HepG2 (cell line): ENCODE results near the gene C9orf50. TPM values are rescaled to one million over a fixed set of nuclear protein-coding genes. Genes with fewer than 3 reads are reported as not detected.

ENCODE experiments used
- ATAC-seq: fragments of 200-7000 bp; cut with Tn5 transposase; 3 replicates; pipeline ENCODE4 v1.9.1; 2020; ENCODE audit warnings: mild to moderate bottlenecking, moderate library complexity
- BruUV-seq: library from RNA; stranded (reverse); fragments of 400-500 nt; replicated peaks from 2 replicates; lab custom pipeline; 2021; lab: Mats Ljungman, UMichigan
- CTCF ChIA-PET: fragments of 300-600 bp; formaldehyde crosslinking; extraction: SDS; loops from one replicate; lab custom pipeline; 2021; ENCODE audit warnings: low total read pairs, inconsistent platforms, low intra/inter-chr PET ratio; lab: Yijun Ruan, JAX
- POLR2A ChIA-PET: fragments of 350-600 bp; sonication (Branson Sonifier 250); formaldehyde crosslinking; loops from one replicate; lab custom pipeline; 2020; ENCODE audit warnings: antibody characterized with exemption, inconsistent platforms; lab: Yijun Ruan, JAX
- DNase-seq: peaks from one replicate; pipeline ENCODE4 v3.0.0-alpha.2; 2015; ENCODE audit warnings: low spot score
- FAIRE-seq: peaks from 3 replicates; lab custom pipeline; 2011; peaks lifted over from hg19 to GRCh38; lab: Jason Lieb, UNC
- H2AFZ ChIP-seq: one replicate; pipeline ENCODE4 v1.6.1; 2011; ENCODE audit warnings: low read length, inconsistent platforms
- H3K27ac ChIP-seq: fragments of 300-600 bp; 3 replicates; pipeline ENCODE4 v1.8.0; 2011; ENCODE audit warnings: mixed run types, mild to moderate bottlenecking, mixed read lengths, low read length, inconsistent platforms; ENCODE audit not compliant: insufficient read depth; ENCODE audit errors: extremely low read length
- H3K27me3 ChIP-seq, 2 experiments: fragments of 200-600 bp in 1 of 2; 2 replicates in 1 of 2; 3 replicates in 1 of 2; pipeline versions ENCODE4 v1.6.0 to v1.8.0; 2011; ENCODE audit warnings: low read length in 2 of 2, mild to moderate bottlenecking in 2 of 2, moderate library complexity in 2 of 2, inconsistent platforms in 1 of 2; ENCODE audit not compliant: insufficient read depth in 2 of 2, control insufficient read depth in 1 of 2
- H3K36me3 ChIP-seq, 2 experiments: fragments of 200-600 bp in 1 of 2; replicated peaks in 1 of 2; 2 replicates in 1 of 2; 3 replicates in 1 of 2; pipeline versions ENCODE4 v1.5.1 to v1.8.0; 2011; ENCODE audit warnings: low read length in 2 of 2, inconsistent platforms in 1 of 2; ENCODE audit not compliant: insufficient read depth in 2 of 2, control insufficient read depth in 1 of 2
- H3K4me1 ChIP-seq: 2 replicates; pipeline ENCODE4 v1.5.1; 2012; ENCODE audit warnings: low read length, inconsistent platforms; ENCODE audit not compliant: insufficient read depth
- H3K4me2 ChIP-seq: 2 replicates; pipeline ENCODE4 v1.6.0; 2011; ENCODE audit warnings: low read depth, low read length, inconsistent platforms
- H3K4me3 ChIP-seq, 3 experiments: fragments of 200-600 bp in 1 of 3; sonication (generic), shearing (Covaris generic) in 1 of 3; replicated peaks in 1 of 3; 2 replicates each; pipeline ENCODE4 v1.5.1; 2011 to 2016; ENCODE audit warnings: low read length in 3 of 3, inconsistent platforms in 2 of 3, low read depth in 2 of 3, mild to moderate bottlenecking in 2 of 3, control low read depth in 1 of 3, mixed read lengths in 1 of 3; ENCODE audit not compliant: insufficient read depth in 1 of 3
- H3K79me2 ChIP-seq: one replicate; pipeline ENCODE4 v1.6.1; 2011; ENCODE audit warnings: low read length, inconsistent platforms; ENCODE audit not compliant: insufficient read depth
- H3K9ac ChIP-seq: 2 replicates; pipeline ENCODE4 v1.6.0; 2011; ENCODE audit warnings: mild to moderate bottlenecking, low read depth, low read length, inconsistent platforms; ENCODE audit not compliant: insufficient read depth
- H3K9me3 ChIP-seq: 2 replicates; pipeline ENCODE4 v1.5.1; 2012; ENCODE audit warnings: mild to moderate bottlenecking, low read length
- H4K20me1 ChIP-seq: 2 replicates; pipeline ENCODE4 v1.6.0; 2011; ENCODE audit warnings: inconsistent platforms, mild to moderate bottlenecking, low read length, moderate library complexity; ENCODE audit not compliant: insufficient read depth
- FOXA1 ChIP-seq, 2 experiments: fragments of 450-650 bp in 1 of 2; sonication (generic) in 1 of 2; formaldehyde crosslinking in 1 of 2; IDR thresholded peaks; 2 replicates each; pipeline versions ENCODE4 v1.4.0 to v1.6.1; 2016 to 2020; ENCODE audit warnings: missing genetic modification reagents in 1 of 2
- FOXA3 ChIP-seq: IDR thresholded peaks from 2 replicates; pipeline ENCODE4 v1.6.1; 2016; ENCODE audit warnings: missing genetic modification reagents, missing compliant biosample characterization
- HDAC6 ChIP-seq: fragments of 200-600 bp; sonication (generic); IDR thresholded peaks from 2 replicates; pipeline ENCODE4 v1.7.0; 2017; ENCODE audit warnings: mild to moderate bottlenecking, antibody characterized with exemption, low read length, low read depth
- HMG20B ChIP-seq: conservative IDR thresholded peaks from 2 replicates; pipeline ENCODE4 v1.6.1; 2016; ENCODE audit warnings: missing genetic modification reagents, missing compliant biosample characterization
- HNRNPH1 ChIP-seq: fragments of 200-400 bp; formaldehyde crosslinking; optimal IDR thresholded peaks from 2 replicates; pipeline ENCODE3; 2017; ENCODE audit warnings: mild to moderate bottlenecking, low read depth, low read length
- MEIS1 ChIP-seq: sonication (generic); formaldehyde crosslinking; IDR thresholded peaks from 2 replicates; pipeline ENCODE4 v1.9.0; 2021; ENCODE audit warnings: mild to moderate bottlenecking, missing genetic modification reagents, moderate library complexity, borderline replicate concordance
- SIX1 ChIP-seq: sonication (generic); formaldehyde crosslinking; IDR thresholded peaks from 2 replicates; pipeline ENCODE4 v1.4.0; 2020; ENCODE audit warnings: missing genetic modification reagents, borderline replicate concordance
- SKI ChIP-seq: fragments of 450-650 bp; IDR thresholded peaks from one replicate; pipeline ENCODE4 v1.6.1; 2018; ENCODE audit warnings: mild to moderate bottlenecking; ENCODE audit not compliant: partially characterized antibody
- SMAD3 ChIP-seq: sonication (generic); formaldehyde crosslinking; IDR thresholded peaks from 2 replicates; pipeline ENCODE4 v1.4.0; 2020; ENCODE audit warnings: missing genetic modification reagents
- SMYD3 ChIP-seq: sonication (generic); formaldehyde crosslinking; IDR thresholded peaks from 2 replicates; pipeline ENCODE4 v1.8.1; 2023; ENCODE audit warnings: mild to moderate bottlenecking, missing genetic modification reagents
- YEATS4 ChIP-seq: sonication (generic); formaldehyde crosslinking; IDR thresholded peaks from 2 replicates; pipeline ENCODE4 v1.4.0; 2020; ENCODE audit warnings: missing genetic modification reagents, borderline replicate concordance
- ZBTB7B ChIP-seq: sonication (generic); formaldehyde crosslinking; IDR thresholded peaks from 2 replicates; pipeline ENCODE4 v1.4.0; 2020; ENCODE audit warnings: missing genetic modification reagents
- ZNF329 ChIP-seq: sonication (generic); formaldehyde crosslinking; IDR thresholded peaks from 2 replicates; pipeline ENCODE4 v1.9.0; 2021; ENCODE audit warnings: low read depth, mild to moderate bottlenecking, missing genetic modification reagents
- ZNF331 ChIP-seq: sonication (generic); formaldehyde crosslinking; IDR thresholded peaks from 2 replicates; pipeline ENCODE4 v1.4.0; 2020; ENCODE audit warnings: missing genetic modification reagents
- WGBS: methylation state at CpG from one replicate; pipeline ENCODE4 v1.1.6; 2017; ENCODE audit warnings: low lambda C conversion rate; 5-methylcytosine and 5-hydroxymethylcytosine counted together
- in situ Hi-C: cut with HindIII; loops from 2 replicates; pipeline ENCODE4 v1.10.0; 2017; ENCODE audit warnings: low pct_unique_long_range_greater_than_20kb; ENCODE audit not compliant: extremely low pct_ligation_motif_present
- intact Hi-C: fragments of 100-400 bp; cut with micrococcal nuclease; formaldehyde crosslinking; loops from one replicate; pipeline ENCODE4 v1.10.0; 2022; ENCODE audit not compliant: unreplicated experiment
- polyA plus RNA-seq, 8 experiments: library from polyadenylated mRNA; depleted of rRNA in 3 of 8; stranded (reverse) in 7 of 8; unstranded in 1 of 8; fragments of >200 nt; fragmentation: Illumina TruSeq in 4 of 8; extraction: Trizol in 4 of 8; gene quantifications; 2 replicates each; pipeline versions ENCODE4 v1.2.1 to v1.2.3, GENCODE V29; 2011 to 2016; ENCODE audit warnings: low read depth in 4 of 8, missing spikeins in 1 of 8, mixed read lengths in 1 of 8; ENCODE audit not compliant: insufficient read depth in 1 of 8
- total RNA-seq, 5 experiments: library from RNA; depleted of rRNA; stranded (reverse); fragments of >200 nt; fragmentation: Illumina TruSeq; extraction: Trizol; gene quantifications; 2 replicates each; pipeline ENCODE4 v1.2.3, GENCODE V29; 2016; ENCODE audit warnings: low read depth in 1 of 5
- TF ChIP-seq, protein P1 (sequence below): sonication (generic); formaldehyde crosslinking; conservative IDR thresholded peaks from 2 replicates; pipeline ENCODE4 v1.8.1; 2023; ENCODE audit warnings: missing genetic modification reagents
- TF ChIP-seq, protein P2 (sequence below): sonication (generic); formaldehyde crosslinking; conservative IDR thresholded peaks from 2 replicates; pipeline ENCODE4 v1.8.0; 2022; ENCODE audit warnings: mild to moderate bottlenecking, moderate library complexity, missing genetic modification reagents
- TF ChIP-seq, protein P3 (sequence below): sonication (generic); formaldehyde crosslinking; IDR thresholded peaks from 2 replicates; pipeline ENCODE4 v1.5.0; 2020; ENCODE audit warnings: missing genetic modification reagents
- TF ChIP-seq, protein P4 (sequence below): sonication (generic); formaldehyde crosslinking; IDR thresholded peaks from 2 replicates; pipeline ENCODE4 v1.4.0; 2020; ENCODE audit warnings: low read depth, mild to moderate bottlenecking, missing genetic modification reagents

C9orf50 gene
- total and polyA plus RNA-seq, 2 of the 13 experiments (the other 11 are each of a cell fraction or from before 2014, with no cell fraction given): not detected

DNA sequence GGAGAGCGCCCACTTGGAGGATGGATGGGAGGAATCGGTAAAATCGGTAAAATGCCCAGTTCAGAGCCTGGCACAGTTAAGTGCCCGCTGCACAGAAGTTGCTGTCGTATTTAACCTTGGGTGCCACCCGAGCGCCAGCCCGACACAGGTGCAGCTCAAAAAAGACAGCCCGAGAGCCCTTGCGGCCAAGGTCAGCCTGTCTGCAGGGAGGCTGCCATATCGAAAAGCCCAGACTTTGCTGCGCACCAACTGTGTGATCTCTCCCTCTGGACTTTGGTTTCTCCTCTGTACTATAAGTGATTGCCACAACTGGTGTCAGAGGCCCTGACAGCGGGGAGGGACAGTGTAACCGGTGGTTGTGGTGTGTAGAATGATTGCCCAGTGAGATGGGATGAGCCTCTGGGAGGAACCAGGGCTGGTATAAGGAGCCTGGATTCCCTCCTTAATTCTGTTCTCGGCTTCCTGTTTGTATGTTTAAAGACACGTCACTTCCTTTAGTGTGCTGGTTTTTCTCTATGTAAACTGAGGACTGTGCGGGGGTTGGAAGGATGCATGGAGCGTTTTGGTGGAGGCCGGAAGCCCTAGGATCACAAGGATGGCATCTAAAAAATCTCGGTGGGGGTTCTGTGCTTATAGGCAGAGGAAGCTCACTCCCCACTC is 5.9 kb upstream of the C9orf50 start:
- Histone ChIP-seq H3K4me3 (peak overlapping the region; percentile 69 to 89 (median 85)), H3K27me3 (peaks cover 0 to 3% of the 10 kb centered on the region in 2 experiments; a peak in 2 of 5 replicates), H3K79me2 (peaks cover 57% of the 10 kb centered on the region), H3K36me3 (peaks cover 8 to 33% of the 10 kb centered on the region in 2 experiments), H3K4me2 (peak overlapping the region; percentile 98), H3K27ac (peak overlapping the region; percentile 95), H2AFZ (no peak overlapping the region), H3K9me3 (no peaks in the 10 kb centered on the region), H4K20me1 (peaks cover 50% of the 10 kb centered on the region), H3K9ac (peak overlapping the region; percentile 92), H3K4me1 (peaks cover 66% of the 10 kb centered on the region)
- DNase-seq (peak; percentile 77), FAIRE-seq (peak; percentile 32), ATAC-seq (peak; percentile 80)
- POLR2A ChIA-PET: interaction anchor here (1.0 to 4.0 kb wide), 11 partner anchors 12 to 487 kb away, joined by 3 to 50 read pairs (median 4); partner anchors contain the start of gene IER5L
- no TSS peak for BruUV-seq
- CTCF ChIA-PET: no interaction called here
- in situ Hi-C loops: no loop called here
- intact Hi-C loops: loop anchor here (10.0 kb wide), 1 partner anchor 452 kb away; the partner anchor contains the start of gene IER5L
- 3% methylated on average over 14 of the region's 20 CpGs for WGBS
- TF ChIP-seq YEATS4 (CRISPR knock-in tag): peak; percentile 82
- no peak for TF ChIP-seq FOXA1 (IDR thresholded peaks at IDR 0.05)
- TF ChIP-seq FOXA1 (CRISPR knock-in tag; IDR thresholded peaks at IDR 0.05): no peak
- TF ChIP-seq FOXA3 (CRISPR knock-in tag): 0 out of 2 replicates have a peak, but pooled peaks have one; percentile 8
- TF ChIP-seq, protein P1, sequence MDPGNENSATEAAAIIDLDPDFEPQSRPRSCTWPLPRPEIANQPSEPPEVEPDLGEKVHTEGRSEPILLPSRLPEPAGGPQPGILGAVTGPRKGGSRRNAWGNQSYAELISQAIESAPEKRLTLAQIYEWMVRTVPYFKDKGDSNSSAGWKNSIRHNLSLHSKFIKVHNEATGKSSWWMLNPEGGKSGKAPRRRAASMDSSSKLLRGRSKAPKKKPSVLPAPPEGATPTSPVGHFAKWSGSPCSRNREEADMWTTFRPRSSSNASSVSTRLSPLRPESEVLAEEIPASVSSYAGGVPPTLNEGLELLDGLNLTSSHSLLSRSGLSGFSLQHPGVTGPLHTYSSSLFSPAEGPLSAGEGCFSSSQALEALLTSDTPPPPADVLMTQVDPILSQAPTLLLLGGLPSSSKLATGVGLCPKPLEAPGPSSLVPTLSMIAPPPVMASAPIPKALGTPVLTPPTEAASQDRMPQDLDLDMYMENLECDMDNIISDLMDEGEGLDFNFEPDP (CRISPR knock-in tag): no peak
- TF ChIP-seq, protein P2, sequence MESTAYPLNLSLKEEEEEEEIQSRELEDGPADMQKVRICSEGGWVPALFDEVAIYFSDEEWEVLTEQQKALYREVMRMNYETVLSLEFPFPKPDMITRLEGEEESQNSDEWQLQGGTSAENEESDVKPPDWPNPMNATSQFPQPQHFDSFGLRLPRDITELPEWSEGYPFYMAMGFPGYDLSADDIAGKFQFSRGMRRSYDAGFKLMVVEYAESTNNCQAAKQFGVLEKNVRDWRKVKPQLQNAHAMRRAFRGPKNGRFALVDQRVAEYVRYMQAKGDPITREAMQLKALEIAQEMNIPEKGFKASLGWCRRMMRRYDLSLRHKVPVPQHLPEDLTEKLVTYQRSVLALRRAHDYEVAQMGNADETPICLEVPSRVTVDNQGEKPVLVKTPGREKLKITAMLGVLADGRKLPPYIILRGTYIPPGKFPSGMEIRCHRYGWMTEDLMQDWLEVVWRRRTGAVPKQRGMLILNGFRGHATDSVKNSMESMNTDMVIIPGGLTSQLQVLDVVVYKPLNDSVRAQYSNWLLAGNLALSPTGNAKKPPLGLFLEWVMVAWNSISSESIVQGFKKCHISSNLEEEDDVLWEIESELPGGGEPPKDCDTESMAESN (CRISPR knock-in tag): no peak
- TF ChIP-seq ZNF329: no peak
- TF ChIP-seq, protein P3, sequence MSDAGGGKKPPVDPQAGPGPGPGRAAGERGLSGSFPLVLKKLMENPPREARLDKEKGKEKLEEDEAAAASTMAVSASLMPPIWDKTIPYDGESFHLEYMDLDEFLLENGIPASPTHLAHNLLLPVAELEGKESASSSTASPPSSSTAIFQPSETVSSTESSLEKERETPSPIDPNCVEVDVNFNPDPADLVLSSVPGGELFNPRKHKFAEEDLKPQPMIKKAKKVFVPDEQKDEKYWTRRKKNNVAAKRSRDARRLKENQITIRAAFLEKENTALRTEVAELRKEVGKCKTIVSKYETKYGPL (CRISPR knock-in tag): no peak
- TF ChIP-seq HDAC6: no peak
- peak; percentile 15 for TF ChIP-seq SKI
- TF ChIP-seq ZNF331 (CRISPR knock-in tag): 0 out of 2 replicates have a peak, but pooled peaks have one; percentile 12
- TF ChIP-seq, protein P4, sequence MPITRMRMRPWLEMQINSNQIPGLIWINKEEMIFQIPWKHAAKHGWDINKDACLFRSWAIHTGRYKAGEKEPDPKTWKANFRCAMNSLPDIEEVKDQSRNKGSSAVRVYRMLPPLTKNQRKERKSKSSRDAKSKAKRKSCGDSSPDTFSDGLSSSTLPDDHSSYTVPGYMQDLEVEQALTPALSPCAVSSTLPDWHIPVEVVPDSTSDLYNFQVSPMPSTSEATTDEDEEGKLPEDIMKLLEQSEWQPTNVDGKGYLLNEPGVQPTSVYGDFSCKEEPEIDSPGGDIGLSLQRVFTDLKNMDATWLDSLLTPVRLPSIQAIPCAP (CRISPR knock-in tag): no peak
- TF ChIP-seq SMYD3 (CRISPR knock-in tag): no peak
- TF ChIP-seq ZBTB7B (CRISPR knock-in tag): no peak
- TF ChIP-seq HNRNPH1: no peak
- no peak for TF ChIP-seq HMG20B (CRISPR knock-in tag)
- TF ChIP-seq MEIS1 (CRISPR knock-in tag): 0 out of 2 replicates have a peak, but pooled peaks have one; percentile 26
- no peak for TF ChIP-seq SIX1 (CRISPR knock-in tag)
- no peak for TF ChIP-seq SMAD3 (CRISPR knock-in tag)
